GM12875 (cell line): Measurements from ENCODE around the gene CLDN9.
A peak's percentile ranks its signal among the peaks of the same experiment; 100 is the strongest.

ENCODE experiments used
- H3K4me3 ChIP-seq: one replicate; pipeline ENCODE4 v1.5.1; 2011; ENCODE audit warnings: low read depth, low read length, control low read depth
- CTCF ChIP-seq: IDR thresholded peaks from 2 replicates; pipeline ENCODE4 v1.5.1; 2011; ENCODE audit warnings: low read depth, mild to moderate bottlenecking, control low read depth, inconsistent platforms, low read length, moderate library complexity, borderline replicate concordance; ENCODE audit not compliant: insufficient read depth

The CLDN9 gene

GRCh38 chr16:3012828-3013420, at the start of gene CLDN9:
TSS of gene CLDN9 (plus strand) at chr16:3012923. CDS start at chr16:3013363, 440 bp downstream.
- no peak within 1 kb of the TSS for H3K4me3 ChIP-seq
- TF ChIP-seq CTCF: no peak

GRCh38 chr16:2963074-2963722, 49.5 kb upstream of the CLDN9 start:
- peak overlapping the region; percentile 54 for H3K4me3 ChIP-seq

GRCh38 chr16:2963723-2964474, 48.8 kb upstream of the CLDN9 start, which contains the start of gene KREMEN2:
TSS of gene KREMEN2 (plus strand) at chr16:2964275. CDS start at chr16:2964521, 246 bp downstream.
- peak within 1 kb of the TSS; percentile 54 for H3K4me3 ChIP-seq
- TF ChIP-seq CTCF: 0 out of 2 replicates have a peak, but pooled peaks have one; percentile 11

More at GRCh38 chr16:2963074-2963722, 49.5 kb upstream of the CLDN9 start:
- no peak for TF ChIP-seq CTCF

GRCh38 chr16:2964475-2965336, 48.0 kb upstream of the CLDN9 start:
- H3K4me3 ChIP-seq: peak overlapping the region; percentile 54
- TF ChIP-seq CTCF: no peak

- no peak for TF ChIP-seq CTCF
- no peak overlapping the region for H3K4me3 ChIP-seq
These were observed 46.5 kb upstream of the CLDN9 start for GRCh38 chr16:2966043-2966807.

- no peak overlapping the region for H3K4me3 ChIP-seq
- peak; percentile 6; the same call in 1 of the 2 replicates for TF ChIP-seq CTCF
These were observed 45.9 kb upstream of the CLDN9 start for GRCh38 chr16:2966808-2967191.
